NK-92 treated with Interleukin-12 subunit alpha and Interleukin-12 subunit beta, amount 100 ng/mL, for 24 hours (cell line): ENCODE results near the gene RTN4RL2.
A peak's percentile ranks its signal among the peaks of the same experiment; 100 is the strongest.

Experiments
- DNase-seq: peaks from one replicate; lab custom pipeline; 2025; lab: John Stamatoyannopoulos, UW

The RTN4RL2 gene

DNA sequence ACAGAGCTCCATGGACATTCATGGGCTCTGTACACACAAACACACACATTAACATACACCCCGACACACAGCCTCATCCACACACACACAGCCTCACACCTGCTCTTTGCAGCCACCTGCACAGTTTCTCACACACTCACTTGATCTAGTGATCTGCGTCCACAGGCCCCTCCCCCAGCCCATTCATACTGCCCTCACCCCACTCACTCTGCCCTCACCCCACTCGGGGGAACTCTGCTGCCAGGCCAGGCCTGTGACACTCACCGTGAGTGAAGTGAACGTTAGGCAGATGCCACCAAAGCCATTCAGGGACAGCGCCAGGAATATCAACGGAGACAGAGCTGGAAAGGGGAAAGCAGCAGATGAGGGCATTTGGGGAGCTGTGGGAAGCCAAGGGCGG is 40.2 kb downstream of the RTN4RL2 start:
- DNase-seq = no peak

DNA sequence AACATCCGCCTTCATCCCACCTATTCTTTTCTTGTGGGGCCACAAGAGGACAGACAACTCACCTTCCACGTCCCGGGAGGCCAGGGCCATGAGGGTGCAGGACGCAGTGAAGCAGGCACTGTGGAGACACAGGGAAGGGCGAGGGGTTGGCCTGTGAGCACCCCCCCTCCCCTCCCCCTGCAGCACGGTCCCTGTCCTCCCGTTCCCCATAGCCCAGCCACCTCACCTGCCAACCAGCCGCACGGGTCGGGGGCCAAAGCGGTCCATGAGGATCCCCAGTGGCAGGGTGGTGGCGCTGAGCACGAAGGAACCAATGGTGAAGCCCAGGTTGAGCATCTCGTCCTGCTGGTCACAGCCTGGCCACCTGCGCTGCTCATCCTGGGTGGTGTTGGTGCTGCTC is 40.6 kb downstream of the RTN4RL2 start:
- no peak for DNase-seq

DNA sequence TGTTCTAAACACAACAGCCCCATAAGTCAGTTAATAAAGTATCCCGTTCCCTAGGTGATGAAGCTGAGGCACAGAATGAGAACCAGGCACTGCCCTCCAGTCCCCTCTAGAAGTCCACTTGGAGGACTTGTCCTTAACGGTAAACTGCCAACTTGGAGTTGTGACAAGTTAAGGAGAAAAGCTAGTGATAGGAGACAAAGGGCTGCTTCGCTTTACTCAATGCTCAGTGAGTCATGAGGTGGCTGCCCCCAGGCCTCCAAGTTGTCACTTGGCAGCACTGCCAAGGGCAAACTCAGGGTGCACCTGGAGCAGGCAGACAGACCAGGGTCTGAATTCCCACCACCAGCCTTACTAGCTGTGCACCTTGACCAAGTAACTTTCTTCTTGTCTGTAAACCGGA is 41.6 kb downstream of the RTN4RL2 start:
- DNase-seq = no peak

DNA sequence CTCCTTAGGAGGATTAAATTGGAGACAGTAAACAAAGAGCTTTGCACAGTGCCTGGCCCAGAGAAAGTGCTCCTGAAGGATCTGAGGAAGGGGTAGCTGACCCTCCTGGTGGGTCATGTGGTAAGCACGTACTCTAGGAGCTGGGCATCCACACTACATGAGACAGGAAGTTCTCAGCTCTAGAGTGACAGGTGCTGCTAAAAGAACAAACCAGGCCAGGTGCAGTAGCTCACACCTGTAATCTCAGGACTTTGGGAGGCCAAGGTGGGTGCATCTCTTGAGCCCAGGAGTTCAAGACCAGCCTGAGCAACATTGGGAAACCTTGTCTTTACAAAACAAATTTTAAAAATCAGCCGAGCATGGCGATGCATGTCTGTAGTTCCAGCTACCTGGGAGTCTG is 42.0 kb downstream of the RTN4RL2 start:
- no peak for DNase-seq

DNA sequence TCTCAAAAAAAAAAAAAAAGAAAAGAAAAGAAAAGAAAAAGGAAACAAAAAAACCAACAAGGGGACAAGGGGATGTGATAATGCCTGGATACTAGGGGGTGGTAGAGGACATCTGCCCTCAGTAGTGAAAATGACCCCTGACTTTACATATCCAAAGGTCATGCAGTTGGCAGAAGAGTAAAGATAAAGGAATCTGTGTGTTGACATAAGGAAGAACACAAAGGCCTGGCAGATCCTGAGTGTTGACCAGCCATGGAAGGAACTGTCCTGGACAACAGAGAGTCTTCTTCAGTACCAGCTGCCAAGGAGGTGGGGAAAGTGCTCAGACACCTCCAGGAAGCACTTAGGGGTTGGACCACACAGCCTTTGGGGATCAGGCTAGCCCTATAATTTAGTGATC is 42.5 kb downstream of the RTN4RL2 start:
- DNase-seq = no peak

DNA sequence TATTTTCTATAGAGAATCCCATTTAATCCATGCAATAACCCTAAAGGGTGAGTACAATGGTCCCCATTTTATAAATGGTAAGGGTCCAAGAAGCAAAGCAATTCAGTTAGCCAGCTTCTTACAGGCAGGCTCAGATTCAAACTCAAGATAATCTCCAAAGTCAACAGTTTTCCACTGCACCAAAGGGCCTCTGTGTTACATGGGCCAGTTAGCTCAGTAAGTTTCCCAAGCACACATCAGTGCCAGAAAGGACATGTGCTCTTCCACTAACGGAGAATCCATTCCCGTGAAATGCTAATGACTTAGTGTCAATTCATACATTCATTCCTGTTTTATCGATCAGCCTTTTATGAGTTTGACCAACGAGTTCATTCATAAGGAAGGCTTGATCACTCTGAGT is 44.2 kb downstream of the RTN4RL2 start:
- no peak for DNase-seq

DNA sequence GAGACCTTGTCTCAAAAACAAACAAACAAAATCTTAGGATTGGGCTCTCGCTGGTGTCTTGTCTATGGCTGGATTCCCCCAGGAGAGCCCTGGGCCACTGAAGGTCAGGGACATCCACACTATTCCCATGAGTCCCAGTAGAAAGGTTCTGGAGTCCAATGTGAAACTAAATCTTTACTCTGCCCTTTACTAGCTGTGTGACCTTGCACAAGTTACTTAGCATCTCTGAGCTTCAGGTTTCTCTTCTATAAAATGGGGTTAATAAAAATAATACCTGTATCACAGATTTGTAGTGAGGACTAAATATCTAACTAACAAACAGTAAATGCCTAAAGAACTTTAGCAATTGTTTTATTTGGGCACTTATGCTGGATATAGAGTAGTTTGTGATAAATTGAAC is 46.2 kb downstream of the RTN4RL2 start:
- no peak for DNase-seq

DNA sequence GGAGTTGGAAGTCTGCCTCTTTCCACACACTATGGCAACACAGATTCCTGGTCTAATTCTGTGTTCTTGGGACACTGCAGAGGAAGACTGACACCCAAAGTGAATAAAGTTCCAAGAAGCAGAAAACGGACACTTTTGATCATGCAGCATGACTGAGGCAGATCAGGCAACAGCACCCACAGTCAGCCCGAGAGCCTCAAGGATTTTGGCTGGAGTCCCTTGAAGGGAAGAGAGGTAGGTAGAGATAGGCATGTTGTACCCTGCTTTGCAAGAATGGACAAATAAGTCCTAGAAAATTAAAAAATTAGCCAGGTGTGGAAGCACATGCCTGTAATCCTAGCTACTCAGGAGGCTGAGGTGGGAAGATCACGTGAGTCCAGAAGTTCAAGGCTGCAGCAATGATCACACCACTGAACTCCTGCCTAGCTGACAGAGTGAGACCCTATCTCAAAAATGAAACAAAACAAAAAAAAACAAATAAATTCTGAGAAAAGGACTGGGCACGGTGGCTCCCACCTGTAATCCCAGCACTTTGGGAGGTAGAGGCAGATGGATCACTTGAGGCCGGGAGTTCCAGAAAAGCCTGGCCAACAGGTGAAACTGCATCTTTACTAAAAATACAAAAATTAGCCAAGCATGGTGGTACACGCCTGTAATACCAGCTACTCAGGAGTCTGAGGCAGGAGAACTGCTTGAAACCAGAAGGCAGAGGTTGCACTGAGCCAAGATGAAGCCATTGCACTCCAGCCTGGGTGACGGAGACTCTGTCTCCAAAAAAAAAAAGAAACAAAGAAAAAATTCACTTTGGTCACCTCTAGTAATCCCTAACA is 48.2 kb downstream of the RTN4RL2 start:
- no peak for DNase-seq

DNA sequence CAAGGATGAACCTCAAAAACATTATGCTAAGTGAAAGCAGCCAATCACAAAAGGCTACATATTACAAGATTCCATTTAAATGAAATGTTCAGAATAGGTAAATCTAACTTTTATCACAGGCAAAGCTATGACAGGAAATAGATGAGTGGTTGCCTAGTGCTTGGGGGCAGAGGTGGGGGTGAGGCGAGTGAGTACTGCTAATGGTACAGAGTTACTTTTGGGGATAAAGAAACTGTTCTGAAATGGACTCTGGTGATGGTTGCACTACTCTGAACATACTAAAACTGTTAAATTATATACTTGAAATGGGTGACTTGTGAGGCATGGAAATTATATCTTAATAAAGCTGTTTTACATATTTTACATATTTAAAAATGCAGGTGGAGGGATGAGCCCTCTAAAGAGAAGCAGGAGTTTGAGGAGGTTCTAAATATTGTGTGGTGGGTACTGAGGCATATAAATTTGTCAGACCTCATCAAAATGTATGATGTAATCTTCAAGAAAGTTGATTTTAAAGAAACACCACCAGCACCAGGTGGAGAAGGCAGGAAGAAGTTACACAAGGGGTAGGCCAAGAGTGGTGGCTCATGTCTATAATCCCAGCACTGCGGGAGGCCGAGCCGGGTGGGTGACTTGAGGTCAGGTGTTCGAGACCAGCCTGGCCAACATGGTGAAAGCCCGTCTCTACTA is 51.6 kb downstream of the RTN4RL2 start:
- no peak for DNase-seq

DNA sequence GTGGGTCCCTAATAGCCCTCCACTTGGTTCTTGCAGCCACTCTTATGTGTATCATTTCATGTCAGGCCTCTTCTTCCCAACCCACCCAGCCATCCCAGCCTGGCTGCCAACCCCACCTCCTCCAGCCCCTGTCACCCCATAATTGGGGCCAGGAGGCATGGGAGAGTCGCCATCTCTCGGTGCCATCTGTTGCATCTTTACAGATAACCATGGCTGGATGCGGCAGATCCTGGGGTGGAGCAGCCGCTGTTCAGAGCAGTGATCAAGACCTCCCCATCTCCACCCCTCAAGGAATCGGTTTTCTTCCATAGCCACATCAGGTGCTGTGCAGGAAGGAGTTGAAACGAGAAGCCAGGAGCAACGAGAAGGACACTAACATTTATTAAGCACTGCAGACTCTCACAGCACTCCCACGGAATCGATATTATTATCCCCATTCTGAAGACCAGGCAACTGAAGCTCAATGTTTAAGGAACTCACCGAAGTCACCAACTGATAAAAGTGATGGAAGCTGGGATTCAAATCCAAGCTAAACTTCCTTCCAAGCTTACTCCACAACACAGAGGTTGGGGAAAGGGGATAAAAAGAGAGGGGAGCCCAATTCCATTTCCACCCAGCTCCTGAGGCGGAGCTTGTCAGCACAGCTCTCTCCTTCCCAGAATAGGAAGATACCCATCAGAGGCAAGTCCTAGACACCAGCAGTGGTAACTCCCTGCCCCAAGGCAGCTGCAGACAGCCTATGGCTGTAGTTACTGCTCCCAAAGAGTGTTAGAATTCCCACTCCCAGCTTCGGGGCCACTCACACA is 52.5 kb downstream of the RTN4RL2 start:
- DNase-seq = no peak

DNA sequence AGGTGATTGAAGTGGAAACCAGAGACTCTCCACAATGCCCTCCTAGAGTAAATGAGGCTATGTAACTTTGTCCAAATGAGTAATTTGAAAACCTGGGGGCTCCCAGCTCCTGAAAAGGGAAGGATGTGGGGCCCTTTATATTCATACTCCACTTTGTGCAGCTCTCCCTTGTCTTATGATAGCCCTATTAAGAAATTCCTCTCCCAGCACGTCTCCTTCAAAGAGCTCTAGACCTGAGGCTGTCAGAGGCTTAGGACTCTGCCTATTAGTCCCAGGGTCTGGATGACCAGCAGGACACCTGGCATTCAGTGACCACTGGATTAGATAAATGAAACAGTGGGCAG is 53.1 kb downstream of the RTN4RL2 start:
- DNase-seq = no peak

DNA sequence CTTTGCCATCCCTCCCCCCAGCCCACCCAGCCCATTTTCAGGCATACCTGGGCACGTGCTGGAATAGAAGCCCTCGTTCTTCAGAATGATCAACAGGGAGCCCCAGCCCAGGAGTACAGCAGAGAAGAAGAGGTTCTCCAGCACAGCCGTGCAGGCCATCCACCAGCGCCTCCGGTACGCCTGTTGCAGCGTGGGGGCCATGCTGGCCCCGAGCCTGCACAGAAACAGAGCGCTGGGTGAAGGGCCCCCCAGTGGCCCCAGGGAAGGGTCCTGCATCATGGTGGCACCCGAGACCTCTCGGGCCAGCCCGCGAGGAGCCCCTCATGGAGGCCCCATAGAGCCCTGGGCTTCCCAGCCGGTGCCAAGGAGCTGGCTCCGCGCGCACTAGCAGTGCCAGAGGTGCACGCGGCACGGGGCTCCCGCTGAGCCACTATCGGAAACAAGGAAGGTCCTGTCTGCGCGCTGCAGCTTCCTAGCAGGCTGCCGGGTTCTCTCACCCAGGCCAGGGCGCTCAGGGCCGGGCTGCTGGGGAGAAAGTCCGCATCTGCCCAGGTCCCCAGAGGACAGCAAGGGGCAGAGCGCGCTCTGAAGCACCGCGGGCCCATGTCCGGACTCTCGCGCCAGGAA is 53.7 kb downstream of the RTN4RL2 start:
- DNase-seq = no peak

DNA sequence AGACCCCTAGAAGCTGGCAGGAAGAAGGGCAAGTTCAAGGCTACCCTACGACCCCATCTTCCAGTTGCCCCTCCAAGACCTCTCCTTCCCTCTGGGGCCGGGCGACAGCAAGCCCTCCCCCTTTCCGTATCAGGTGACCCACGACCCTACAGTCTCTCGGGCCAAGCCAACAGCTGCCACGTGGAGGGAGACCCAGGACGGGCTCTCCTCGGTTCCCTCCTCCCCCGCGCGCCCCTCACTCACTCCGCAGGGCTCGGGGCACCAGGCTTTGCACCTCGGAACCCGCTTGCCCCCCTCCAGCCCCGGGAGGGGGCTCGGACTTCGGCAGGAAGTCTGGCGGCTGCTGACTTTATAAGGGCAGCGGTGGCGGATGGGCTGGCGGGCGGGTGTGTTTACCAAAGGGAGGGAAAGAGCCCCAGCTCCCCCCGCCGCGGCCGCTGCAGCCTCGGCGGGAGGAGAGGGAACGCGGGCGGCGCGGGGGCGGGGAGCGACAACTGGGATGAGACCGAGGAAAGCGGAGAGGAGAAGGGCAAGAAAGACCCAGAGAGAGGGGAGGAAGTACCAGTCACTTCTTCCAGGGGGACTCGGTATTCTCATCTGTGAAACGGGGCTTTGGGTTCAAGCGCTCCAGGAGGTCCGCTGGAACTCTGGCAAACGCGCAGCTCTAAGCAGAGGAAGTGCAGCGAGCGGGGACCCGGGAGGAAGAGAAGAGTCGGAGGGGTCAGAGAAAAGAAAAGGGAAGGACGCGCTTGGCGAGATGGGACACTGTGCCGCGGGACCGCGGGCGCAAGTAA is 54.4 kb downstream of the RTN4RL2 start:
- DNase-seq = peak; percentile 14

DNA sequence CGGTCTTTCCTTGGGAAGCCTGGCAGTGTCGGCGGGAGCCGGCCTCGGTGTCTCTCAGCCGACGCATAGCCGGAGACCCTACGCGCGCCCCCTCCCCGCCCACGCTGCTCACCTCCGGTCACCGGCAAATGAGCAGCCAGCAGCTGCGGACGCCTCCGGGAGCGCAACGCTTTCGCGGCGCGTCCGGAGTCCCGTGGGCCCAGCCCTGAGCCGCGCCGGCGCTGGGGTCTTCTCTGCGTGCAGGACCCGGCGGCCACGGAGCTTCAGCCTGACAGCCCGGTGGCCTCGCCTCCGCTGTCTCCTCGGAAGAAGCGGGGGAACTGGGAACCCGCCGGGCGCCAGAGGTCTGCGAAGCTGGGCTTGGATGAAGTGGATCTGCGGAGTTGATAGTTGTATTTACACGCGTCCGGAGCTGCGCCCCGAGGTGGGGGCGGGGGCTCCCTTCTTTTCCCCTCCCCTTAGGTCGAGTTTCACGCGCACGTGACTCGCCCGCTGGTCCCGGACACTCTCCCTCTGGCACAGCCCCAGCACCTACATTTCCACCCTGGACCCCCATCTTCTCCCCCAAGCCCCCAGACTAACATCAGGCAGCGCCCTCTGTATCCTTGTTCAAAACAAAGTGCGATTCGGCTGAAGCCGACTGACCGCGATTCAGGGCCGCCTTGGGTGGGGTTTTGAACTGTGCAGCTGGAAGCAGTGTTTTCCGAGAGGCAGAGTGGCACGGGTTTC is 55.2 kb downstream of the RTN4RL2 start, which contains the start of gene SLC43A1:
SLC43A1 (minus strand) TSS at position 371 of the 729 bp plus-strand sequence. CDS start 1,591 bp downstream, outside the sequence.
- DNase-seq = no peak

DNA sequence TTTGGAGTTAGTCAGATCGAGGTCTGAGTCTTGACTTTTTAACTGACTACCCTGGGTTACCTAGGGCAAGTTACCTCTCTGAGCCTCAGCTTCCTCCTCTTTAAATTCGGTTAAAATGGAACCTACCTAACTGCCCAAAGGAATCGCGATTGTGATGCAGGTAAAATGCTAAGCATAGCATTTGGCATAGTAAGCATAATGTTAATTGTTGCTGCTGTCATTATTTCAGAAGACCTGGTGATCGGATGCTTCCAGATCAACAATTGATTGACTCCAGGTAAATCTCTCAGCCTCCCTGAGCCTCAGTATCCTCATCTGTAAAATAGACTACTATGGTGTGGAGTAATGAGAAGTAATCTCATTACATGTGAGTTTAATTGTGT is 55.7 kb downstream of the RTN4RL2 start:
- no peak for DNase-seq

DNA sequence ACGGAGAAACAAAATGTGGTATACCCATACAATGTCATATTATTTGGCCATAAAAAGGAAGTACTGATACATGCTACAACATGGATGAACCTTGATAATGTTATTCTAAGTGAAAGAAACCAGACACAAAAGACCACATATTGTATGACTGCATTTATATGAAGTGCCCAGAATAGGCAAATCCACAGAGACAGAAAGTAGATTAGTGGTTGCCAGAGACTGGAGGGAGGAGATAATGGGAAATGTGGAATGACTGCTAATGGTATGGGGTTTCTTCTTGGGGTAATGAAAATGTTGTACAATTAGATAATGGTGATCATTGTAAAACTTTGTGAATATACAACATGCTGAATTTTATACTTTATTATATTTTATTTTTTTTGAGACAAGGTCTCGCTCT is 60.8 kb downstream of the RTN4RL2 start:
- no peak for DNase-seq

DNA sequence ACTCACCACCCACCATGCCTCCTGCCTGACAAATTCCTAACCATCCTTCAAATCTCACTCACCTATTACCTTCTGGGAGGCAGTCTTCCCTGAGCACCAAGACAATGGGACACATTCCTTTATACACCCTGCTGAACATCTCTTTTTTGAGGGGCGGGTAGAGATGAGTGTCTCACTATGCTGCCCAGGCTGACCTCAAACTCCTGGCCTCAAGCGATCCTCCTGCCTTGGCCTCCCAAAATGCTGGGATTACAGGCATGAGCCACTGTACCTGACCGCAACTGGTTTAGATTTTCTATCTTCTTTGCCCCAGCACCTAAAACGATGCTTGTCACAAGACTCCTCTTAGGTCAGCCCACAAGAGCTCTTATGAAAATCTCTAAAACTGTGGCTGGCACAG is 63.1 kb downstream of the RTN4RL2 start:
- DNase-seq = no peak
